HG03039 (cell line): ENCODE data around the gene FNDC3B.

Source experiments
- ATAC-seq: cut with Tn5 transposase; IDR thresholded peaks from one replicate; pipeline ENCODE4 v1.9.1; 2021; ENCODE audit warnings: mild to moderate bottlenecking, moderate library complexity; ENCODE audit not compliant: unreplicated experiment

The FNDC3B gene

DNA sequence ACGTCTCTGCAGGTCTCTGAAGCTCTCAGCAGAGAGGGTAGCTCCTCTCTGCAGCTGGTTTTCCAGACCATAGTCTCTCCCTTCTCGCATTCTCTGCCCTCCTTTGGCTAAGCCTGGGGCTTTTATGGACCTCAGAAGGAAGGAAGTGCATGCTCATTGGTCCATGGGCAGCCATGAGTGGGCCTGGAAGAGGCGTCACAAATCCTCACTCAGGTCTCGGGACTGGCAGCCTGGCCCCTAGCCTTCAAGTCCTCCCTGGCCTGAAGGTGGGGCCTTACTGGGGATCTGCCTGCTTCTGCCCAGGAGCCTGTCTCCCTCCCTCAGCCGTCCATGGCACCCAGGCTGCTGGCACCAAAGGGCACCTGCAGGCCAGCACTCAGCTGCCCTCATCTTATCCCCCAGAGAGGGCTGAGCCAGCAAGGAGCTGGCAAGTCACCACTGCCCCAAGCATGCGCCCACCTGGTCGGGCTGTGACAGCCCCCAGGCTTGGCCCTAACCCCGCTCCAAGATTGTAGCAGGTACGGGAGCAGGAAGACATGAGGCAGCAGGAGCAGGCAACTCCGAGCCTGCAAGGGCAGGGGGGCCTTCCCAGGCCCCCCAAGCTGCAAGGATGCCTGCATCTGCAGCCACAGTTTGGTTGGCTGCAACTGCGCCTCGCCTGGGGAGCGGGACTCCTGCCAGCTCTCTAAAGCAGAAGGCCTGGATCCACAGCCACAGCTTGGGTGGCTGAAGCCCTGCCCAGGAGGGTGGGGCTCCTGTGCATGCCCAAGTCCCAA is 371.5 kb downstream of the FNDC3B start:
- ATAC-seq, result no peak

- ATAC-seq, result no peak
Measured at GRCh38 chr3:172411478-172411947, 372.1 kb downstream of the FNDC3B start.

- ATAC-seq, result no peak
Measured at GRCh38 chr3:172415323-172415722, 375.9 kb downstream of the FNDC3B start.

DNA sequence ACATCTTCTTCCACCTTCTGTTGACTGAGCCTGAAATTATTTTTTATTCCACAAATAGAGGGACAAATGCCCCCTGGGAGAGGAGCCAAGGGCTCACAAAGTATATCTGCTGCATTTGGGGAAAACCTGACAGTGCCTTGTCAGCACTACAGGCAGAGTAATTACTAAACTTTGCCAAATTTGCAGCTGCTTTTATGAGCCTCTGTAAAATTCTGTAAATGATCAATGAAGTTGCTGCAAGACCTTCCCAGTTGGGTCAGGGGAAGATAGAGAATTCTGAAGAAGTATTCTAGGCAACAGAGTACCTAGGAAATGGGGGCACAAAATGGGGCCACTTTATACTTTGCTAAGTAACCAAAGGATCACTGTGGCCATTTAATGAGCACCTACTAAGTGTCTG is 398.3 kb downstream of the FNDC3B start:
- no peak for ATAC-seq

DNA sequence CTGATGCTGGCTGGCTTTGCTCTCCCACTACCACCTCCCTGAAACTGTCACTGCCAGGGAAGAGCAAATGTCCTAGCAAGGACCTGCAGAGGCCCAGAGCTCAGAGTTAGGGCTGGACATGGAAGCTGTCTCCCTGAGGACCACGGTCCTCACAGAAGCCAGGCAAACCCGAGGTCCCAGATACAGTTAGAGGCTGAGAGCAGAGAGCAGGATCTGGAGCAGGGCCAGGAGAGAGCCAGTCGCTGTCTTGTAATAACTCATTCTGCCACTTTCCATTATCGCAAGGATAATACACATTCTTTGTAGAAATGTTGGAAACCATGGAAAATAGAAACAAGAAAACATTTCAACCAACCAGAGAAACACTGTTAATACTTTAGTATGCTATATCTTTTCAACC is 398.8 kb downstream of the FNDC3B start:
- ATAC-seq, result no peak

GRCh38 chr3:172441581-172441980 is 402.2 kb downstream of the FNDC3B start:
- no peak for ATAC-seq

- ATAC-seq, result no peak
Measured at GRCh38 chr3:172442606-172443005, 403.2 kb downstream of the FNDC3B start.

DNA sequence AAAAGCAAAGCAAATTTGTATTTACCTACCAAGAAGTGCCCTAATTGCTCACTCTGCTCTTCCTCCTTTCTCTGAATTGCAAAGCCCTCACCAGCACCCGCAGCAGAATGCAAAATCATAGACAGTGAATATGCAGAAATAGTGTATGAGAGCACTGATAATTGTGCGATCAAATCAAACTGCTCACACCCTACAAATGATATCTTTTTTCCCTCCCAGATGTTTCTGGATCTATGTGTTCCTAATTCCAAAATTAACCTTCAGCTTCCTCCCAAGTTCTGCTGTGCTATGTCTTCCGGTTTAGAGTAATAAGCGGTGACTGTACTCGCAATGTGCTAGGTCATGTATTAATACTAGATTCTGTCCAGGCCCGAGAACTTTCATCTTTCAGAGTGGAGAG is 405.4 kb downstream of the FNDC3B start:
- ATAC-seq, result no peak

GRCh38 chr3:172446198-172446597 is 406.8 kb downstream of the FNDC3B start:
- no peak for ATAC-seq

GRCh38 chr3:172447611-172448579 is 408.5 kb downstream of the FNDC3B start, which contains the start of gene GHSR:
GHSR (minus strand) TSS chr3:172448456; CDS start chr3:172448413, 43 bp downstream.
- no peak for ATAC-seq

- no peak for ATAC-seq
Measured at GRCh38 chr3:172448661-172449465, 409.5 kb downstream of the FNDC3B start.

- no peak for ATAC-seq
Measured at GRCh38 chr3:172449466-172450149, 410.2 kb downstream of the FNDC3B start.
